Ishikawa (cell line): ENCODE results near the gene ZNF25.

ENCODE experiments used
- CEBPB ChIP-seq: IDR thresholded peaks from 2 replicates; pipeline ENCODE4 v1.6.1; 2012
- CREB1 ChIP-seq: IDR thresholded peaks from 2 replicates; pipeline ENCODE4 v1.6.1; 2012; ENCODE audit warnings: low read depth
- EGR1 ChIP-seq: IDR thresholded peaks from 2 replicates; pipeline ENCODE4 v1.6.1; 2012
- EP300 ChIP-seq: IDR thresholded peaks from 2 replicates; pipeline ENCODE4 v1.6.1; 2012; ENCODE audit warnings: borderline replicate concordance
- FOXM1 ChIP-seq: IDR thresholded peaks from 2 replicates; pipeline ENCODE4 v1.6.1; 2012; ENCODE audit warnings: low read depth, borderline replicate concordance
- NFIC ChIP-seq: IDR thresholded peaks from 2 replicates; pipeline ENCODE4 v1.6.1; 2012
- RAD21 ChIP-seq: IDR thresholded peaks from 2 replicates; pipeline ENCODE4 v1.6.1; 2012; ENCODE audit warnings: low read depth
- TAF1 ChIP-seq: IDR thresholded peaks from 2 replicates; pipeline ENCODE4 v1.6.1; 2012; ENCODE audit warnings: low read depth, mild to moderate bottlenecking
- TCF12 ChIP-seq: IDR thresholded peaks from 2 replicates; pipeline ENCODE4 v1.6.1; 2012; ENCODE audit warnings: low read depth
- TEAD4 ChIP-seq: IDR thresholded peaks from 2 replicates; pipeline ENCODE4 v1.6.1; 2012
- YY1 ChIP-seq: IDR thresholded peaks from 2 replicates; pipeline ENCODE4 v1.6.1; 2012; ENCODE audit warnings: low read depth
- ZBTB7A ChIP-seq: IDR thresholded peaks from 2 replicates; pipeline ENCODE4 v1.6.1; 2012; ENCODE audit warnings: low read depth
- TF ChIP-seq, protein P1 (sequence below): IDR thresholded peaks from 2 replicates; pipeline ENCODE4 v1.6.1; 2012
- TF ChIP-seq, protein P2 (sequence below): IDR thresholded peaks from 2 replicates; pipeline ENCODE4 v1.6.1; 2012; ENCODE audit warnings: low read depth, mild to moderate bottlenecking
- TF ChIP-seq, protein P3 (sequence below): IDR thresholded peaks from 2 replicates; pipeline ENCODE4 v1.6.1; 2012

Gene ZNF25

DNA sequence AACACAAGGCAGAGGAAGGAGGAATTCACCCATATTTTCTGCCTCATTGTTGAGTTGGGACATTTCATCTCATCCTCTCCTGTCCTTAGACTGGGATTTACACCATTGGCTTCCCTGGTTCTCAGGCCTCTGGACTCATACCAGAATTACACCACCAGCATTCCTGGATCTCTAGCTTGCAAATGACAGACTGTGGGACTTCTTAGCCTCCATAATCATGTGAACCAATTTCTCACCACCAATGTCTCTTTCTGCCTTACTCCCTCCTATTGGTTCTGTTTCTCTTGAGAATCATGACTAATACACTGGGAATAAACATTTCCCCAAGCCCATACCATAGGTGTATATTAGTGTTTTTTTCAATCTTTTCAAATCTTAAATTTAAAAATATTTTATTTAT, 31.1 kb upstream of the ZNF25 start:
- no peak for TF ChIP-seq ZBTB7A
- no peak for TF ChIP-seq EGR1
- no peak for TF ChIP-seq FOXM1
- no peak for TF ChIP-seq CREB1
- no peak for TF ChIP-seq TAF1
- no peak for TF ChIP-seq TEAD4
- TF ChIP-seq, protein P1, sequence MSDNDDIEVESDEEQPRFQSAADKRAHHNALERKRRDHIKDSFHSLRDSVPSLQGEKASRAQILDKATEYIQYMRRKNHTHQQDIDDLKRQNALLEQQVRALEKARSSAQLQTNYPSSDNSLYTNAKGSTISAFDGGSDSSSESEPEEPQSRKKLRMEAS, result no peak
- no peak for TF ChIP-seq EP300
- no peak for TF ChIP-seq CEBPB
- TF ChIP-seq, protein P2, sequence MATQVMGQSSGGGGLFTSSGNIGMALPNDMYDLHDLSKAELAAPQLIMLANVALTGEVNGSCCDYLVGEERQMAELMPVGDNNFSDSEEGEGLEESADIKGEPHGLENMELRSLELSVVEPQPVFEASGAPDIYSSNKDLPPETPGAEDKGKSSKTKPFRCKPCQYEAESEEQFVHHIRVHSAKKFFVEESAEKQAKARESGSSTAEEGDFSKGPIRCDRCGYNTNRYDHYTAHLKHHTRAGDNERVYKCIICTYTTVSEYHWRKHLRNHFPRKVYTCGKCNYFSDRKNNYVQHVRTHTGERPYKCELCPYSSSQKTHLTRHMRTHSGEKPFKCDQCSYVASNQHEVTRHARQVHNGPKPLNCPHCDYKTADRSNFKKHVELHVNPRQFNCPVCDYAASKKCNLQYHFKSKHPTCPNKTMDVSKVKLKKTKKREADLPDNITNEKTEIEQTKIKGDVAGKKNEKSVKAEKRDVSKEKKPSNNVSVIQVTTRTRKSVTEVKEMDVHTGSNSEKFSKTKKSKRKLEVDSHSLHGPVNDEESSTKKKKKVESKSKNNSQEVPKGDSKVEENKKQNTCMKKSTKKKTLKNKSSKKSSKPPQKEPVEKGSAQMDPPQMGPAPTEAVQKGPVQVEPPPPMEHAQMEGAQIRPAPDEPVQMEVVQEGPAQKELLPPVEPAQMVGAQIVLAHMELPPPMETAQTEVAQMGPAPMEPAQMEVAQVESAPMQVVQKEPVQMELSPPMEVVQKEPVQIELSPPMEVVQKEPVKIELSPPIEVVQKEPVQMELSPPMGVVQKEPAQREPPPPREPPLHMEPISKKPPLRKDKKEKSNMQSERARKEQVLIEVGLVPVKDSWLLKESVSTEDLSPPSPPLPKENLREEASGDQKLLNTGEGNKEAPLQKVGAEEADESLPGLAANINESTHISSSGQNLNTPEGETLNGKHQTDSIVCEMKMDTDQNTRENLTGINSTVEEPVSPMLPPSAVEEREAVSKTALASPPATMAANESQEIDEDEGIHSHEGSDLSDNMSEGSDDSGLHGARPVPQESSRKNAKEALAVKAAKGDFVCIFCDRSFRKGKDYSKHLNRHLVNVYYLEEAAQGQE, result no peak
- no peak for TF ChIP-seq YY1
- TF ChIP-seq RAD21, result no peak
- TF ChIP-seq TCF12, result no peak
- TF ChIP-seq NFIC, result no peak
- TF ChIP-seq, protein P3, sequence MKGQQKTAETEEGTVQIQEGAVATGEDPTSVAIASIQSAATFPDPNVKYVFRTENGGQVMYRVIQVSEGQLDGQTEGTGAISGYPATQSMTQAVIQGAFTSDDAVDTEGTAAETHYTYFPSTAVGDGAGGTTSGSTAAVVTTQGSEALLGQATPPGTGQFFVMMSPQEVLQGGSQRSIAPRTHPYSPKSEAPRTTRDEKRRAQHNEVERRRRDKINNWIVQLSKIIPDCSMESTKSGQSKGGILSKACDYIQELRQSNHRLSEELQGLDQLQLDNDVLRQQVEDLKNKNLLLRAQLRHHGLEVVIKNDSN, result no peak

DNA sequence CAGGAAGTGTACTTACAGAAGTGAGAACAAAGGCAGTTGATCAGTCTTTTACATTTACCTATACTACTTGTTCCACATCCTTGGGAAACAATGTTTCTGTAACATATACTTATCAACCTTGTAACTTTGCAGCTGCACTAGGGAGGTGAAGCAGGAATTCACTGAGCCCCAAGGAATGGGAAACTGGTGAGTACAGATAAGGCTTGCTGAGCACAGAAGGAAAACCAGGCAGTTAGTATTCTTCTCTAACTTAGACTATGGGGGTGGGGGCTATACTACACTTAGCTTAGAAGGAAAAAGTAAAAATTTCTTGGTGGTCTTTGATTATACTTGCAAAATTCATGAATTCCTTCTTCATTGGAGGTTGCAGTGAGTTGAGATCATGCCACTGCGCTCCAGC, 27.1 kb upstream of the ZNF25 start:
- TF ChIP-seq, protein P3, result no peak
- no peak for TF ChIP-seq ZBTB7A
- TF ChIP-seq, protein P1, result no peak
- no peak for TF ChIP-seq FOXM1
- no peak for TF ChIP-seq RAD21
- no peak for TF ChIP-seq CEBPB
- TF ChIP-seq NFIC, result no peak
- TF ChIP-seq EP300, result no peak
- TF ChIP-seq TEAD4, result no peak

DNA sequence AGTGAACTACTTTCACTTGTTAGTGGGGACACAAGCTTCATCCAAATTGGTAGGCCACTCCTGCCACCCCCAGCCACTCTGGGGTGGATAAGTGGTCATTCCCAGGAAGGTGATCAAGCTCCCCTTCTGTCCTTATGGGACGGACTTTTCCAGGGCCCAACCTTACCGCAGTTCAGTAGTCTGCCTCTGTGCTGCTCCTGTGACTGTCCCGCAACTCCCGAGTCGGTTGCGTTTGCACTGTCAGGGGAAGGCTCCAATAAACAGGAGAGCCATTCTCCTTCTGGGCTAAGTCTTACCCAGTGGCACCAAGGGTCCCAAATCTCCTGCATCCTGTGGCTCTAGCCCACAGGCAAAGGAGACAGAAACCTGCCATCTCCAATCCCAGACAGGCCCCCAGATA, 26.6 kb upstream of the ZNF25 start:
- TF ChIP-seq EGR1 (no peak), RAD21 (no peak), EP300 (no peak), TCF12 (no peak), FOXM1 (no peak), TAF1 (no peak), ZBTB7A (no peak), NFIC (no peak), CEBPB (no peak), YY1 (no peak), TEAD4 (no peak)
- TF ChIP-seq, protein P1, result no peak
- TF ChIP-seq, protein P2, result no peak
- TF ChIP-seq, protein P3, result no peak

DNA sequence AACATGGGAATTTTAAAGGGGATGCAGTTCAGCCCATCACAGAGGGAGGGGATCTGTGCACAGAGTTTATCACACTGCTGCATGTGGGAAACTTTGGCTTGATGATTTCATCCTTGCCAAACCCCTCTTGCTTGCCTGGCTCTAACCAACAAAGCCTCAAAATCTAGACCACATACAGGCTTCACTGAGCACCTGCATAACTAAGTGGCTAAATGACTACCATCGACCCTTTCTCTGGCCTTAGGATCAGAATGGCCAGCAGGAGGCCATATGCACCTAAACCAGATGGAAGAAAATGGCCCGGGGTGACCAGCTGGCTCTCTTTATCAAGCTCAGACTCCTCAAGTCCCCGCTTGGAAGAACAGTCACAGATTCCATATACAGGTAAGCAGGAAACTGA, 15.6 kb upstream of the ZNF25 start:
- no peak for TF ChIP-seq EP300
- TF ChIP-seq, protein P2, result no peak
- no peak for TF ChIP-seq ZBTB7A
- TF ChIP-seq TEAD4, result no peak
- TF ChIP-seq, protein P1, result no peak
- TF ChIP-seq YY1, result no peak
- TF ChIP-seq FOXM1, result no peak
- TF ChIP-seq, protein P3, result no peak
- TF ChIP-seq TCF12, result no peak
- no peak for TF ChIP-seq EGR1
- no peak for TF ChIP-seq TAF1
- TF ChIP-seq RAD21, result no peak
- TF ChIP-seq CEBPB, result no peak
